Activated CD4-positive, alpha-beta T cell treated with anti-CD3 and anti-CD28 coated beads for 1 hour (primary cell): ENCODE results near the gene RPTOR.
A peak's percentile ranks its signal among the peaks of the same experiment; 100 is the strongest.
"Not testable (repeated sequence)": the region's sequence is repeated elsewhere in the genome, so short reads cannot be mapped to it uniquely, and the experiment has no call there.

ENCODE experiments used
- DNase-seq: peaks from one replicate; pipeline ENCODE4 v3.0.0-alpha.2; 2020

RPTOR gene

DNA sequence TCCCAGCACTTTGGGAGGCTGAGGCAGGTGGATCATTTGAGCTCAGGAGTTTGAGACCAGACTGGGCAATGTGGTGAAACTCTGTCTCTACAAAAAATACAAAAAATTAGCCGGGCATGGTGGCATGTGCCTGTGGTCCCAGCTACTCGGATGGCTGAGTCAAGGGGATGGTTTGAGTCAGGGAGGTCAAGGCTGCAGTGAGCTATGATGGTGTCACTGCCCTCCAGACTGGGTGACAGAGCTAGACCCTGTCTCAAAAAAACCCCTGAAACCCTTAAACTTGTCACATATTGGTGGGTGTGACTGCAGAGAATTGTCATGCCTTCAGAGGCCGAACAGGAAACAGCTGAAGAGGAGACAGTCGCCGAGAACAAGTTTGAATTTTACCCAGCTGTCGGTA is 13.4 kb downstream of the RPTOR start:
- no peak for DNase-seq

DNA sequence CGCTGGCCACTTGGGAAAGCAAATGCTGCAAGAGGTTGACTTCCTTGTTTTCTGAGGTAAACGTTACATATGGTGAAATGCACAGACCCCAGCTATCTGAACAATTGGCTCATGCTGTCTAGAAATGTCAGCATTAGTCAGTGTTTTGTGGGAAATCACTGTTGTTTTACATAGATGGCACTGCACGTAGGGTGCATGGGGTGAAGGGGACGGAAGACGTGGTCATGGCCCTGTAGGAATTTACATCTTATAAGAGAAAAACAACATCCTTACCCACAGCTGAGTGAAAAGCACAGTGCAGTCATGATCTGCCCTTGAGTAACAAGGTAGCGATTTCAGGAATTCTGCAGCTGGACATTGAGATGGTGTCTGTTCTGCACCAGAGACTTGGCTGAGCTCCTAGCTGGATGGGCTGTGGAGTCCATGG is 15.2 kb downstream of the RPTOR start:
- DNase-seq = no peak

DNA sequence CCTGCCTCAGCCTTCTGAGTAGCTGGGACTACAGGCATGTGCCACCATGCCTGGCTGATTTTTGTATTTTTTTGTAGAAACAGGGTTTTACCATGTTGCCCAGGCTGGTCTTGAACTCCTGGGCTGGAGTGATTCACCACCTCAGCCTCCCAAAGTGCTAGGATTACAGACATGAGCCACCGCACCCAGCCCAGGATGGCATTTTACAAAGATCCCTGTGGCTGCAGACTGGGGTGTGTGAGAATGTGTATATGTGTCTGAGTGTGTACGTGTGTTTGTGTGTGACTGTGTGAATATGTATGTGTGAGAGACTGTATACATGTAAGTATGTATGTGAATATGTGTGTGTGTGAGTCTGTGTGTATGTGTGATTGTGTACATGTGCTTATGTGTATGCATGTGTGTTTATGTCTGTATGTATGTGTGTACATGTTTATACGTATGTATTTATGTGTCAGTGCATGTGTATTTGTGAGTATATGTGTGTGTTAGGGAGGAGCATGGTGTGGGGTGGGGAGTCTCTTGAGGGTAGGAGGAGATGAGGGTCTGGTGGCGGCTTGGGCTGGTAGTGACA is 17.0 kb downstream of the RPTOR start:
- no peak for DNase-seq

GRCh38 chr17:80564545-80564944 is 19.9 kb downstream of the RPTOR start:
- no peak for DNase-seq

DNA sequence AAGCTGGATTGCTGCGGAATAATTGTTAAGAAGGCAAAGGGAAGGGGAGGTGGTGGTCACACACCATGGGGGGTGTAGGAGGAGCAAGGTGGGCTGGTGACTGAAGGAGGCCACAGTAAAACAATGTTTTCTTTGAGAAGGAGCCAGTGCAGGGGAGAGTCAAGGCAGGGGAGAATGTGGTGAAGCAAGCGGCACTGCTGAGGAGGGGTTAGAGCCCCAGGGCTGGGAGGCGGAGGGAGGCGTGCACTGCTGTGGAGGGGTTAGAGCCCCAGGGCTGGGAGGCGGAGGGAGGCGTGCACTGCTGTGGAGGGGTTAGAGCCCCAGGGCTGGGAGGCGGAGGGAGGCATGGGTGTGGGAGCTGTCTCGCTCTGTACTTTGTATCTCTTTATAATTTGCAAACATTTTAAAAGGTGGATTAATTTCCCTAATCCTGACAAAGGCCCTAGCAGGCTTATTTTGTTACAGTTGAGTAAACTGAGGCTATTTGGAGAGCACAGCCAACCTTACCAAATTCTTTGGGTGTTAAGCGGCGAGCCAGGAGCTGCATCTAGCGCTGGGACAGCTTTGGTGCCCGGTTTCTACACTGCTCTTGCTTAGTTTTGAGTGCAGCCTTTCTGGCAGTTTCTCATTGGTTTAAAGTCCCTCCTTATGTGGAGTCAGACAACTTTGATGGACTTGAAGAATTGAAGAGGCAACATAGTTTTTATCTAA is 20.9 kb downstream of the RPTOR start:
- DNase-seq = no peak

DNA sequence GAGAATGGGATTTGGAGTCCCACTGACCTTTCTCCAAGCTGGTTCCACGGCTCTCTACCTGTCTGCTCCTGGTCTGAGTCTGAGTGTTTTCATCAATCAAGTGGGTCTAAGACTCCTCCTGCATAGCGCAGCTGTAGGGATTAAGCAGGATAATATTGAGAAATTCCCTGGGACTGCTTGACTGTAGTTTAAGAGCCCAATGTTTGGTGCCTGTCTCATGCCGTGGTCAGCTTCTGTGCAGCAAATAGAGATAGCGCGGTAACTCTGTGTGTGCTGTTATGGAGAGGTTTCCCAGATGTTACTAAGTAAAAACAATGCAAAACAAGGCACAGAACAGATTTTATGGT is 21.4 kb downstream of the RPTOR start:
- DNase-seq = no peak

- no peak for DNase-seq
Observed at GRCh38 chr17:80568246-80568645, 23.6 kb downstream of the RPTOR start.

- no peak for DNase-seq
Observed at GRCh38 chr17:80569924-80570323, 25.3 kb downstream of the RPTOR start.

GRCh38 chr17:80573701-80574100 is 29.1 kb downstream of the RPTOR start:
- no peak for DNase-seq

DNA sequence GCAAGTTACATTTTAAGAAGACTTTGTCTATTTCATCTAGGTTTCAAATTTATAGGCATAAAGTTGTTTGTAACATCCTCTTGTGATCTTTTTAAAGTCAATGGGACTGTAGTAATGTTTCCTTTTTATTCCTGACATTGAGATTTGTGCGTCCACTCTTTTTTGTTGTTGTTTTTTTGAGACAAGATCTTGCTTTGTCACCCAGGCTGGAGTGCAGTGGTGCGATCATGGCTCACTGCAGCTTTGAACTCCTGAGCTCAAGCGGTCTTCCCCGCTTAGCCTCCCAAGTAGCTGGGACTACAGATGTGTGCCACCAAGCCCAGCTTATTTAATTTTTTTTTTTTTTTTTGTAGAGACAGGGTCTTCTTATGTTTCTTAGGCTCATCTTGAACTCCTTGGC is 29.9 kb downstream of the RPTOR start:
- DNase-seq = no peak

DNA sequence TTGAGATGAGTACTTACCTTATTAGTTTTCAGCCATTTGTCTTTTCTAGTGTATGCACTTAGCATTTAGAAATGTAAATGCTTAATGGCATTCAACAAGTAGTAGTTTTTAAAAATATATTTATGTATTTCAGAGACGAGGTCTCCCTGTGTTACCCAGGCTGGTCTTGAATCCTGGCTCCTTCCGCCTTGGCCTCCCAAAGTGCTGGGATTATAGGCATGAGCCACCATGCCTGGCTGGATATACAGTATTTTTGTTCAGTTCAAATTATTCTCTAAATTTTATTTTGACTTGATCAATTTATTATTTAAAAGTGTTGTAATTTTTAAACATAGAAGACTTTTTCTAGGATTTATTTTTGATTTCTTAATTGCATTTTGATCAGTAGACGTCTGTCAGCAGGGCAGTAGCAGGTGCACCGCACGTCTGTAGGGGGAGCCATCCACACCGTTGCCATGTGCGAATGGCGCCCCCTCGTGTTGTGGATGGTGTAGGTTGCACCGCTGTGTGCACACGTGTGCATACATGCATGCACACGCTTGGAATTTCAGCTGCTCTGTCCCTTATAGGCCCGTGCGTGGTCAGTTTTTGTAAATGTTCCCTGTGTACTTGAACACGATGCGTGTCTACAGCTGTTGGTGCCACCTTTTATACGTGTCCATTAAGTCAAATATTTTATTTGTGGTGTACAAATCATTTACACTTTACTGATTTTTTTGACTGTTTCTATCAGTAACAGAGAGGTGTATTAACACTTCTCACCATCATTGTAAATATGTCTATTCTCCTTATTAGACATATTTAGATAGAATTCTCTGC is 30.6 kb downstream of the RPTOR start:
- peak; percentile 85 for DNase-seq

DNA sequence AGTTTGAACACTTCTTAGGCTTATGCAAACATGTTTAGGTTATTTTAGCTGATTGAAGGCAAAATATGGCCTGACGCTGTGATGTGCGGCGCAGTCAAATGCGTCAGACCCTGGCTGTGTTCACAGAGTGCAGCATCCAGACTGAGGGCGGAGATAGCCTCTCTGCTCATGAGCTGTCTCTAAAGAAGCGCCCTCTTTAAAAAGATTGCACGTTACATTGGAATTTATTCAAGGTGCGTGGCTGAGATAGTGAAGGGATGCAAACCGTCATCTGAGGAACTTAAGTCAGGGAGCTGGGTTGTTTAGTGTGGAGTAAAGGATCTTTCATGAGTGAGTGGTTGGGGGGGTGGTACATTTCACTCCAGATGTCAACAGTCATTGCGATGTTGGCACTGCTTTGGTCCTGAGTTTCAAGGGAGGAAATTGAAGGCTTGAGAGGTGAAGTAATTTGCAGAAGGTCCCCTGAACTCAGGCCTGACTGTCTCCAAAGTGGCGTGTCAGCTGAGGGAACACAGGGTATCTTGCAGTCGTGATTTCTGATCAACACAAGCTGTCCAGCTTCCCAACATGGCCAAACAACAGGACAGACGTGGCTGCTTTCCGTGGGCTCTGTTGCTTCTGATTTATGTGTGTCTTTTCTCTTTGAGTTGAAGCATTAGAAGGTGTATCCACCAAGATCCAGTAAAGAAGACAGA is 33.4 kb downstream of the RPTOR start:
- no peak for DNase-seq

DNA sequence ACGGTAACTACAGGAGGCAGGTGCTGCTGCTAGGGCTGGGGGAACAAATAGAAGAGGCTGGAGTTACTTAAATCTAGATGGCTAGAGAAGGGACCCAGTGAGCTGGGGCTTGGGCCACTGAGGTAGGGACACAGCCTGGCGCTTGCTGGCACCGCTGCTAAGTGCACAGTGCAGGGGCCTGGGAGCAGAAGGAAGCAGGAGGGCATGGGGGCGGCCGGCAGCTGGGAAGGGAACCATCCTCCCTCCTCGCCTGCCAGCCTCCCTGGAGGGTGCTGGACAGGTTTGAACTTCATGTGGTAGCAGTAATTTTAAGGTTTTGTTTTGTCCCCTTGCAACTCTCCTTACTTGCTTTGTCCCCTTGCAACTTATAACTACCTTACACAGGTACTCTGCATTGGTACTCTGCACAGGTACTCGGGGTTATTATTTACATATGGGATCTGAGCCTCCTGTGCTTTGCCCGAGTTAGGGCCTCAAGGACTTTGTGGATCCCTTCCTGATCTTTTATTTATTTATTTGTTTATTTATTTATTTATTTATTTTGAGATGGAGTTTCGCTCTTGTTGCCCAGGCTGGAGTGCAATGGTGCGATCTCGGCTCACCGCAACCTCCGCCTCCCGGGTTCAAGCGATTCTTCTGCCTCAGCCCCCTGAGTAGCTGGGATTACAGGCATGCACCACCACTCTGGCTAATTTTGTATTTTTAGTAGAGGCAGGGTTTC is 34.2 kb downstream of the RPTOR start:
- DNase-seq = not testable (repeated sequence)

GRCh38 chr17:80582165-80582564 is 37.5 kb downstream of the RPTOR start:
- no peak for DNase-seq

DNA sequence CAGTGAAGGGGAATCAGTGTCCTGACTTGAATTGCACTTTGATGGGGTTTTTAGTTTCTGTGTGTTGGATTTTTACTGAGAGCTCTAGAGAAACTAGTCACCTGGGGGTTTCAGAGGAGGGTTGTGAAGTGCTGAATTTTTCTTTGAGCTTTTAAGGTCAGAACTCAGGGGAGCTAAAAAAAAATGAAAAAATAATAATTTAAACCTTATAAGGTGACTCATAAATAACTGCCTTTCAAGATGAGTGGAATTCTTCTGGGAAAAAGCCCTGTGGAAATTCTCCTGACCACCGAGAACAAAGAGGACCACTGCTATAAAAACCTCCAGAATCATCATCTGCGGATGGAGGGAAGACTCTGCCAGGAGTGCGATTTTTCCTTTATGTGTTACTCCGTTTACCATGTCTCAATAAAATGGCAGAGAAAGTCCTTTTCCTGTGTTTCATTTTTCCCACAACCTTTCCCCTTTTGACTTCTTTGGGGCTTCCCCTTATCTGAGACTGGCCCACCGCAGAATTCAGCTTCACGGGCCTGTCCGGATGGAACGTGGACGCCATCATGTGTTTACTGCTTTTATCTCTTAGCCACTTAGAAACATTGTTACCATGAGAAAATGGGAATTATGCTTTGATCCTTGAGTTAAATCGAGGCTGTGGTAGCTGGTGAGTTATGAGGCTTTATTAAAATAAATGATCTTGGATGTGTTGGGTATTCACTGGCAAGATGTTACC is 39.7 kb downstream of the RPTOR start:
- DNase-seq = no peak

GRCh38 chr17:80585890-80586845 is 41.5 kb downstream of the RPTOR start:
- no peak for DNase-seq

GRCh38 chr17:80586846-80587228 is 42.2 kb downstream of the RPTOR start:
- DNase-seq = no peak

DNA sequence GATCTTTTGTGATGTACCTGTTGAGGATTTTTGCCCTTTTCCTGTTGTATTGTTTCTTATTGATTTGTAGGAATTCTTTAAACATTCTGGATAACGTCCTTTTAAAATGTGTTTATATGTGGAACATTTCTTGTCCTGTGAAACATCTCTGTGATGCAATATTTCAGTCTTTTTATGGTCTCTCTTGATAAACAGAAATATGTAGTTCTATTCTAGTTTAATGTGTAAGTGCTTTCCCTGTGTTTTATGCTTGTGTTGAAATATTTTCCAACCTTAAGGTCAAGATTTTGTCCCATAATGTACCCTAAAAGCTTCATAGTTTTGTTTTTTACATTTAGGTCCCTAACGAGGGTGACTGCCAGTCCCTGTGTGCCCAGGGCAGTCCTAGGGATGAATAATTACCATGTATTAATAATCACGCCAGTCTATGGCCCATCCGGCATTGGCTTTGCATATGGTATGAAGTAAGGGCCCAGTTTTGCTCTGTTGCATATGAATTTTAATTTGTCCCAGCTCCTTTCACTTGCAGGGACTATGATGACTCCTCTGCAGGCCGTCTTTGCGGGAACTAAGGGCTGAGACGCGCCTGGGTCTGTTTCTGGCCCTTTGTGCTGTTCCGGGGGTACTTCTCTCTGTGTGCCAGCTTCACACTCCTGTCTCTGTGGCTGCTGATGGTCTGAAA is 44.2 kb downstream of the RPTOR start:
- no peak for DNase-seq

- no peak for DNase-seq
Observed at GRCh38 chr17:80591788-80592187, 47.1 kb downstream of the RPTOR start.

DNA sequence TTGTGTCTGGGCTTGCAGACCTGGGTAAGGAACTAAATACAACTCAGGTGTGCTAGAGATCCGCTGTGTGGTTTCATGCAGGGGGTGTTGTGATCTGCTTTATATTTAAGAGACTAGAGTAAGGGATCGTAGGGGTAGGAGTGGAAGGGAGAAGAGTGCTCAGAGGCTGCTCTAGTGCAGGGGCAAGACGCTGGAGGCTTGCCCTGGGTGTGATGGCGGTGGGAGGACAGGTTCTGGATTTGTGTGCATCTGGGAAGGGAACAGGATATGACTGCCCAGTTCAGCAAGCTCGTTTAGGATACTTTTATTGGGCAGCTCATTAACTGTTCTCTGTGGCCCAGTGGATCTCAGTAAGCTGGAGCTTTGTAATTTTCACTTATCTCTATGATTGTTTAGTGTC is 47.6 kb downstream of the RPTOR start:
- no peak for DNase-seq
